Endothelial cell of umbilical vein (primary cell): ENCODE data around the gene DGKA. TPM values are rescaled to one million over a fixed set of nuclear protein-coding genes. Genes with fewer than 3 reads are reported as not detected.

Experiments
- BruUV-seq: library from RNA; stranded (reverse); fragments of 400-500 nt; replicated peaks from 2 replicates; lab custom pipeline; 2021; lab: Mats Ljungman, UMichigan
- CTCF ChIA-PET: fragments of 300-600, 350-600 bp; sonication (Branson Sonifier 250); formaldehyde crosslinking; loops from one replicate; lab custom pipeline; 2021; ENCODE audit warnings: antibody characterized with exemption, inconsistent platforms; lab: Charles Lee
- POLR2A ChIA-PET: fragments of 300-600, 350-600 bp; sonication (Branson Sonifier 250); formaldehyde crosslinking; loops from one replicate; lab custom pipeline; 2021; ENCODE audit warnings: antibody characterized with exemption, inconsistent platforms; lab: Charles Lee
- DNase-seq: peaks from one replicate; pipeline ENCODE4 v3.0.0-alpha.2; 2011; ENCODE audit warnings: low read depth, low spot score
- FAIRE-seq: peaks from 2 replicates; lab custom pipeline; 2011; peaks lifted over from hg19 to GRCh38; lab: Jason Lieb, UNC
- H2AFZ ChIP-seq: 2 replicates; pipeline ENCODE4 v1.6.0; 2012; ENCODE audit warnings: low read depth, low read length, control low read depth, inconsistent platforms
- H3K27ac ChIP-seq: 2 replicates; pipeline ENCODE4 v1.5.1; 2011; ENCODE audit warnings: low read depth, mild to moderate bottlenecking, control low read depth, low read length, moderate library complexity; ENCODE audit not compliant: insufficient read depth
- H3K27me3 ChIP-seq, 2 experiments: 2 replicates each; pipeline versions ENCODE4 v1.6.0 to v1.6.1; 2011; ENCODE audit warnings: low read length in 2 of 2, mixed read lengths in 1 of 2; ENCODE audit not compliant: control insufficient read depth in 2 of 2, insufficient read depth in 2 of 2
- H3K36me3 ChIP-seq, 2 experiments: 2 replicates in 1 of 2; 3 replicates in 1 of 2; pipeline ENCODE4 v1.5.1; 2011; ENCODE audit warnings: low read length in 2 of 2, mild to moderate bottlenecking in 1 of 2, moderate library complexity in 1 of 2; ENCODE audit not compliant: control insufficient read depth in 2 of 2, insufficient read depth in 2 of 2; ENCODE audit errors: extremely low read depth in 1 of 2
- H3K4me1 ChIP-seq: 3 replicates; pipeline ENCODE4 v1.5.1; 2011; ENCODE audit warnings: mild to moderate bottlenecking, low read length; ENCODE audit not compliant: control insufficient read depth, insufficient read depth; ENCODE audit errors: extremely low read depth
- H3K4me2 ChIP-seq: 2 replicates; pipeline ENCODE4 v1.6.1; 2011; ENCODE audit warnings: low read length, control low read depth, mixed read lengths; ENCODE audit not compliant: insufficient read depth
- H3K4me3 ChIP-seq, 3 experiments: fragments of 200-600 bp in 1 of 3; sonication (generic), shearing (Covaris generic) in 1 of 3; replicated peaks in 1 of 3; 2 replicates each; pipeline ENCODE4 v1.5.1; 2011 to 2016; ENCODE audit warnings: control low read depth in 3 of 3, low read length in 3 of 3, mild to moderate bottlenecking in 2 of 3, inconsistent platforms in 1 of 3, low read depth in 1 of 3, moderate library complexity in 1 of 3; ENCODE audit not compliant: insufficient read depth in 1 of 3
- H3K79me2 ChIP-seq: 2 replicates; pipeline ENCODE4 v1.6.0; 2012; ENCODE audit warnings: low read length, inconsistent platforms; ENCODE audit not compliant: control insufficient read depth, insufficient read depth
- H3K9ac ChIP-seq: replicated peaks from 2 replicates; pipeline ENCODE3; 2011; ENCODE audit warnings: low read length, control low read depth; ENCODE audit not compliant: insufficient read depth; ENCODE audit errors: extremely low read depth
- H3K9me1 ChIP-seq: replicated peaks from 3 replicates; pipeline ENCODE4 v1.6.0; 2011; ENCODE audit warnings: mild to moderate bottlenecking, low read length; ENCODE audit not compliant: control insufficient read depth, insufficient read depth; ENCODE audit errors: extremely low read depth
- H3K9me3 ChIP-seq: replicated peaks from 2 replicates; pipeline ENCODE4 v1.5.1; 2012; ENCODE audit warnings: low read length, inconsistent platforms; ENCODE audit not compliant: control insufficient read depth, insufficient read depth
- H4K20me1 ChIP-seq: replicated peaks from 2 replicates; pipeline ENCODE3; 2011; ENCODE audit warnings: mild to moderate bottlenecking, low read length; ENCODE audit not compliant: control insufficient read depth, insufficient read depth; ENCODE audit errors: extremely low read depth
- EZH2 ChIP-seq: IDR thresholded peaks from 2 replicates; pipeline ENCODE4 v1.6.1; 2012; ENCODE audit warnings: borderline replicate concordance, low read depth, mild to moderate bottlenecking, moderate library complexity, low read length, inconsistent platforms; ENCODE audit not compliant: severe bottlenecking
- FOS ChIP-seq: IDR thresholded peaks from 2 replicates; pipeline ENCODE4 v1.6.1; 2011; ENCODE audit warnings: mild to moderate bottlenecking, low read length, moderate library complexity, borderline replicate concordance; ENCODE audit not compliant: insufficient read depth
- GATA2 ChIP-seq: IDR thresholded peaks from 2 replicates; pipeline ENCODE4 v1.7.0; 2011; ENCODE audit warnings: low read depth, mild to moderate bottlenecking, moderate library complexity, mixed read lengths, low read length; ENCODE audit not compliant: insufficient read length, insufficient read depth
- JUN ChIP-seq: IDR thresholded peaks from 2 replicates; pipeline ENCODE4 v1.6.1; 2011; ENCODE audit warnings: borderline replicate concordance, low read depth; ENCODE audit not compliant: insufficient read length, insufficient read depth
- MYC ChIP-seq: IDR thresholded peaks from one replicate; pipeline ENCODE4 v1.6.1; 2011; ENCODE audit warnings: mild to moderate bottlenecking, low read depth, low read length
- POLR2A ChIP-seq: IDR thresholded peaks from 2 replicates; pipeline ENCODE4 v1.6.1; 2012; ENCODE audit warnings: low read depth, mild to moderate bottlenecking, control low read depth, low read length
- POLR2AphosphoS5 ChIP-seq: IDR thresholded peaks from 2 replicates; pipeline ENCODE4 v1.6.1; 2012; ENCODE audit warnings: low read depth, mild to moderate bottlenecking, control low read depth, low read length, moderate library complexity; ENCODE audit not compliant: insufficient read depth
- dilution Hi-C: fragments of 300-500 bp; cut with MboI; formaldehyde crosslinking; loops from one replicate; pipeline ENCODE4 v1.15.0; 2019; ENCODE audit warnings: low sequenced_read_pairs; ENCODE audit not compliant: extremely low pct_ligation_motif_present
- intact Hi-C: fragments of 100-400 bp; cut with micrococcal nuclease; formaldehyde crosslinking; loops from one replicate; pipeline ENCODE4 v1.10.0; 2022
- polyA plus RNA-seq, 4 experiments: library from polyadenylated mRNA; depleted of rRNA in 3 of 4; stranded (reverse) in 3 of 4; unstranded in 1 of 4; fragments of >200 nt; gene quantifications; 2 replicates each; pipeline versions ENCODE4 v1.2.1 to v1.2.3, GENCODE V29; 2011 to 2012; ENCODE audit warnings: missing spikeins in 1 of 4
- total RNA-seq: library from RNA; stranded (reverse); gene quantifications from 2 replicates; pipeline ENCODE4 v1.2.3, GENCODE V29; 2021
- TF ChIP-seq, protein P1 (sequence below): IDR thresholded peaks from 2 replicates; pipeline ENCODE4 v1.6.1; 2011; ENCODE audit not compliant: insufficient read depth, insufficient read length
- TF ChIP-seq, protein P2 (sequence below), 2 donors: IDR thresholded peaks; 1 replicate in 1 of 2; 2 replicates in 1 of 2; pipeline ENCODE4 v1.5.1; 2011; ENCODE audit warnings: low read length in 2 of 2, mild to moderate bottlenecking in 2 of 2, moderate library complexity in 2 of 2, control low read depth in 1 of 2, inconsistent platforms in 1 of 2, low read depth in 1 of 2; ENCODE audit not compliant: insufficient read depth in 1 of 2; ENCODE audit errors: extremely low read depth in 1 of 2

Gene DGKA
- total and polyA plus RNA-seq, 2 donors (not counting 3 experiments of a cell fraction or from before 2014, with no cell fraction given), result 49.8 to 53.2 TPM

DNA sequence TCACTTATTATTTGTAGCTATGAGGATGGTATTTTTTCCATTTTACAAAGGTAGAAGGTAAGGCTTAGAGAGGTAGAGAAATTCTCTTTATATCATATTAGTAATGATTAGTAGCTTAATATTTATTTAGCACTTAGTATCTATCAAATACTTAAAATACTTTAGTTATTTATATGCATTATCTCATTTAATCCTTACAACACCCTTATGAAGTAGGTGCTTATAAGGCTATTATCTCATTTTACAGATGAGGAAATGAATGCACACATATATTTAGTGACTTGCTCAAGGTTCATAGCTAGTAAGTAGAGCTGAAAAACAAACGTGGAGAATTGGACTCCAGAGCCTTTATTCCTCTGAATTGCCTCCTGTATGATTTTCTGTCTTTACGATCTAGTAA is 53.9 kb downstream of the DGKA start:
- no peak overlapping the region for H3K4me2 ChIP-seq
- H3K9ac ChIP-seq, result no peak overlapping the region
- peaks cover 9% of the 10 kb centered on the region for H3K79me2 ChIP-seq
- H3K9me1 ChIP-seq, result no peaks in the 10 kb centered on the region
- intact Hi-C loops (no loop called here), dilution Hi-C loops (loop anchor here (10.0 kb wide), 1 partner anchor 230 kb away; no protein-coding TSS in a partner anchor)
- FAIRE-seq (no peak), DNase-seq (no peak)
- TF ChIP-seq, protein P1, sequence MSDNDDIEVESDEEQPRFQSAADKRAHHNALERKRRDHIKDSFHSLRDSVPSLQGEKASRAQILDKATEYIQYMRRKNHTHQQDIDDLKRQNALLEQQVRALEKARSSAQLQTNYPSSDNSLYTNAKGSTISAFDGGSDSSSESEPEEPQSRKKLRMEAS, result no peak
- no peak for TF ChIP-seq JUN
- TF ChIP-seq FOS, result no peak
- TF ChIP-seq MYC, result no peak
- TF ChIP-seq EZH2, result no peak
- TF ChIP-seq POLR2A, result no peak
- no peak for TF ChIP-seq GATA2
- no peak for TF ChIP-seq POLR2AphosphoS5
- TF ChIP-seq, protein P2, sequence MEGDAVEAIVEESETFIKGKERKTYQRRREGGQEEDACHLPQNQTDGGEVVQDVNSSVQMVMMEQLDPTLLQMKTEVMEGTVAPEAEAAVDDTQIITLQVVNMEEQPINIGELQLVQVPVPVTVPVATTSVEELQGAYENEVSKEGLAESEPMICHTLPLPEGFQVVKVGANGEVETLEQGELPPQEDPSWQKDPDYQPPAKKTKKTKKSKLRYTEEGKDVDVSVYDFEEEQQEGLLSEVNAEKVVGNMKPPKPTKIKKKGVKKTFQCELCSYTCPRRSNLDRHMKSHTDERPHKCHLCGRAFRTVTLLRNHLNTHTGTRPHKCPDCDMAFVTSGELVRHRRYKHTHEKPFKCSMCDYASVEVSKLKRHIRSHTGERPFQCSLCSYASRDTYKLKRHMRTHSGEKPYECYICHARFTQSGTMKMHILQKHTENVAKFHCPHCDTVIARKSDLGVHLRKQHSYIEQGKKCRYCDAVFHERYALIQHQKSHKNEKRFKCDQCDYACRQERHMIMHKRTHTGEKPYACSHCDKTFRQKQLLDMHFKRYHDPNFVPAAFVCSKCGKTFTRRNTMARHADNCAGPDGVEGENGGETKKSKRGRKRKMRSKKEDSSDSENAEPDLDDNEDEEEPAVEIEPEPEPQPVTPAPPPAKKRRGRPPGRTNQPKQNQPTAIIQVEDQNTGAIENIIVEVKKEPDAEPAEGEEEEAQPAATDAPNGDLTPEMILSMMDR (IDR thresholded peaks at IDR 0.05; ENCODE audit: extremely low read depth in 1 of 2, insufficient read depth in 1 of 2, low read depth in 1 of 2, low read length in 2 of 2), result no peak
- H4K20me1 ChIP-seq, result no peaks in the 10 kb centered on the region
- CTCF ChIA-PET, result interaction anchor here (0.9 to 3.1 kb wide), 4 partner anchors 10 to 45 kb away, joined by 3 to 20 read pairs (median 12); partner anchors contain the start of gene SUOX
- POLR2A ChIA-PET, result interaction anchor here (3.4 kb wide), 1 partner anchor 11 kb away, joined by 18 read pairs; the partner anchor contains the start of gene RAB5B
- no peak overlapping the region for H3K27ac ChIP-seq
- H3K36me3 ChIP-seq, result peaks cover 14 to 18% of the 10 kb centered on the region in 2 experiments
- H3K4me1 ChIP-seq, result no peaks in the 10 kb centered on the region
- H3K9me3 ChIP-seq, result no peaks in the 10 kb centered on the region
- H3K4me3 ChIP-seq, result no peak overlapping the region
- H2AFZ ChIP-seq, result no peak overlapping the region
- no TSS peak for BruUV-seq
- H3K27me3 ChIP-seq, result no peaks in the 10 kb centered on the region
